Forelimb muscle (tissue), 1 donor: ENCODE data around the gene CCDC85C. TPM values are rescaled to one million over a fixed set of nuclear protein-coding genes. Genes with fewer than 3 reads are reported as not detected.

Source experiments
- DNase-seq: peaks from one replicate; pipeline ENCODE4 v3.0.0-alpha.2; 2013; ENCODE audit warnings: low read depth
- polyA plus RNA-seq: library from polyadenylated mRNA; unstranded; fragments of 120-200 nt; gene quantifications from one replicate; pipeline ENCODE4 v1.2.1, GENCODE V29; 2013; ENCODE audit not compliant: insufficient read length

The CCDC85C gene
- polyA plus RNA-seq, 1 donor: 3.9 TPM

DNA sequence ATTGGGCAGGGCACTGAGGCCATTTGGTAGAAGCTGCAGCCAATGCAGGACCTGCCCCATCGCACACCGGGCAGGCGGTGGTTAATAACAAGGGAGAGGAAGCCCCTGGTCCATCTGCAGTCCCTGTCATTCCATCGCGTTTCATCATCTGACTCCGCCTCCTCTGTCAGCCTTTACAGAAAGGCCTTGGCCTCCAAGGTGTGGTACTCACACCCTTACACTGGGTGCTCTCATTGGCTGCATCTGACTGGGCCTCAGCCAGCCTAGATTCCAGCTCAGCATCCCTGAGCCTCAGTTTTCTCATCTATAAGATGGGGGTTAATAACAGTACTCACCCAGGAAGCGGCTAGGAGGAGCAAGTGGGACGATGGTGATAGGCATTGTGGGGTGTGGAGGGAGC lies 26.2 kb upstream of the CCDC85C start:
- DNase-seq: no peak

DNA sequence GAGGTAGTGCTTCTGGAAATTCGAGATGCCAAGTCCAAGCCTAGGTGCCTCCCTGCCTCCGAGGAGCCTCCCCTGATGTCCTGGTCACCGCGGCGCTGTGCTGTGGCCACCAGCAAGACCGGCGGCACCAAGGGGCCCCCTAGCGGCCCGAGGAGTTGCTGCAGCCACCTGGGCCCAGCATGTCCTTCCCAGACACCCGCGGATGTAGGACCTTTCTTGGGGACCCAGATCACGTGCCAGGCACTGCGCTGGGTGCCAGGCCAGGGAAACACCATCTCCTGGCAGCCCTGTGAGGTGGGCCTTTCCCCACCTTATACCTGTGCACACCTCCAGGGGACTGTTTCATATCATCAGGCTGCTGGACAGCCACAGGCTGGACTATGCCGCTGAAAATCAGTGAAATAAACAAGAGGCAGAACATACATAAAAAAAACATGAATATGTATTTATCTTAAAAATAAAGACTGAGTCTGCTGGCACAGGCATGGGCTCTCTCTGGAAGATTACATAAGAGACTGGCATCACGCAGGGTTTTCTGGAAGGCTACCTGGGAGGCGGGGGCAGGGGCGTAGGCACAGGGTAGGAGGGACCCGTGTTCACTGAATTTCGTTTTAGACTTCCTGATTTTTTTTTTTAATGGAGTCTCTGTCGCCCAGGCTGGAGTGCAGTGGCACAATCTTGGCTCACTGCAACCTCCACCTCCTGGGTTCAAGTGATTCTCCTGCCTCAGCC lies 25.0 kb upstream of the CCDC85C start:
- no peak for DNase-seq

DNA sequence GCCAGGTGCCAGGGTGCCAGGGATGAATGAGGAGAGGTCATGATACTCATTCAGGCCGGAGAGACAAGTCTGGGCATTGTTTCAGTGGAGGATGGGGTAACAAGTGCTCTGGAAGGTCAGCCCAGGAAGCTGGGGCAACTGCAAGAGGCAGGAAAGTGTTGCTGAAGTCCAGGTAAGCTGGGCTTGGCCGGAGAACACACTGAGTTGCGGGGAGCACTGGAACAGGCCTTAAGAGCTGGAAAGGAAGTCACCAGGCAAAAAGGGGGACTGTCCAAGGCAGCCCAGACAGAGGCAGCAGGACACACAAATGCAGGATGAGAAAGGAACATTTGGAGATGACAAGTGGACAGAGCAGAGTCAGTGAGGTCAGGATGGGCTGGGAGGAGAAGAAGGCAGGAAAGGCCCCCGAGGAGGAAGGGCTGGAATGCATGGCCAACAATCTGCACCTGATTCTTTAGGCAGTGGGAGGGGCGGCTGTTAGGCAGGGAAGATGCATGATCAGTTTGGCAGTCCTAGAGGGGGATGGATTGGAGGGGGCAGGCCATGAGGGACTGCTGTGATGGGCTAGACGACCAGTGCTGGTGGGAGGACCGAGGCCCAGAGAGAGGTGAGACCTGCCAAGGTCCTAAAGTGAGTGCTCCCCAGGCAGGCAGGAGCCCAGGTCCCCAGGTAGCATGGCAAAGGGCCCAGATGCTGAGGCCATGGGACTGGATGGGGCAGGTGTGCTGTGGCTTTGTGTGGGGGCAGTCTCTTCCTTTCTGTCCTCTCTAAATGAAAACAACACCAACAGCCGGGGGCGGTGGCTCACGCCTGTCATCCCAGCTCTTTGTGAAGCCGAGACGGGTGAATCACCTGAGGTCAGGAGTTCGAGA lies 23.7 kb upstream of the CCDC85C start:
- DNase-seq: no peak

DNA sequence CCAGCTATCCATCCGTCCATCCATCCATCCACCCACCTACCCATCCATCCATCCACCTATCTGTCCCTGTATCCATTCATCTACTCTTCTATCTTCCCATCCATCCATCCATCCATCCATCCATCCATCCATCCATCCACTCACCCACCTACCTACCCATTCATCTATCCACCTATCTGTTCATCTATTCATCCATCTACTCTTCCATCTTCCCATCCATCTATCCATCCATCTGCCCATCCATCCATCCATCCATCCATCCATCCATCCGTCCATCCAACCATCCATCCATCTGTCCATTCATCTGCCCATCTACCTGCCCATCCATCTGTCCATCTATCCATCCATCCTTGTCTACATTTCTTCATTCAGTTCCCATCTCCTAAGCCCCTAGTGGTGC lies 23.1 kb upstream of the CCDC85C start:
- no peak for DNase-seq

DNA sequence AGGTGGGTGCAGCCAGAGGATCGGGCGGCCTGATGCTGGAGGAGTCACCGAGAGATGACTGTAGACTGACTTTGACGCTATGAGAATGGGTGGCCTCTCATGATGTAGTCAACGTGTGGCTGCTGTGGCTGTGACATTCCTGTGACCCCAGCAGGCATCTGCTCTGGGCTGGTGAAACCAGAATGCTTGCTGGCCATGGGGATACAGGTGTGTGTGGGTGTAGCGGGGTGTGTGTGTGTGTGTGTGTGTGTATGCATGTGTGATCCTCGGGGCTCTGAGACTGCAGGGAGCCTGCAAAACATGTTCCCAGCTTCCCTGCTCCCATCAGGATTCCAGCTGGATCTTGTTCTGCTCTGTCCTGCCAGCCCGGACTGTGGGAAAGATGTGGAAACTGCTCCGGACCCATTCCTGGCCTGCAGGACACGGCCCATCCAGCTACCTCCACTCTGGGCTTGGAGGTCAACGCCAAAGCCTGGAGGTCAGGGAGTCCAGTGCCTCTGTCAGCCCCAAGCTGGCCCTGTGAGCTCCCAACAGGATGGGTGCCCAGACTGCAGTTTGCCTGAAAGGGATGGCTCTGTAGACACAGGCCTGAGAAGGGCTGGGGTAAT lies 22.1 kb upstream of the CCDC85C start:
- no peak for DNase-seq

DNA sequence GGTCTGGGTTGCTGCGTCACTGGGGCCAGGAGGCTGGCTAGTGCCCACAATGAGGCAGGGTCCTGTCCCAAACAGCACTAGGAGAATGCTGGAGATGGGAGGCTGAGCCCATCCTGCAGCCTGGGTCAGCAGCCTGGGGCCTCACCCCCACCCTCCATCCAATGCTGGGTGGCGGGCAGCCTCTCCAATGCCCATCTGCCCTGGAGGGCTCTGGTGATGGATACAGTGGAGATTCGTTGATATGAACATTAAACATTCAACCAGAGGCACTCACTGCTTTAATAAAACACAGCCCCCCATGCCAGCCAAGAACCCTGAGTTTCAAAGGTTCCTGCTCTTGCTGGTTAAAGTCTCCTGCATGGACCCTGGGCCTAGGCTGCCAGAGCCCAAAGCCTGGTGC lies 21.5 kb upstream of the CCDC85C start:
- no peak for DNase-seq

DNA sequence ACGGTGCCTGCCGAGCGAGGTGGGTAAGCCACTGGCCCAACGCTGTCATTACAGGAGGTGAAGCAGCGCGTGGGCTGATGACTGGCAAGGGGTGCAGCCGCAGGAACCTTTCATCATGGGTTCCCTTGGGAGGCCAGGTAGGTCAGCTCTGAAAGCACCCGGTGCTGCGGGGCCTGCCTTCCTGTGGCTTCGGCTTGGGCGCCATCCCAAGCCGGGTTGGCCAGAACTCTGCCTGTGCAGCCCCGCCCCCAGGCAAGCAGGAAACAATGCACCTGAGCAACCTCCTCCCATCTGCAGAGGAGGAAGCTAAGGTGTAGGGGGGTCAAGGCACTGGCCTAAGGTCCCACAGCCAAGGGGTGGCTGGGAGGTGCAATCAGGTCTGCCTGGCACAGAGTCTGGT lies 21.0 kb upstream of the CCDC85C start:
- DNase-seq: no peak

DNA sequence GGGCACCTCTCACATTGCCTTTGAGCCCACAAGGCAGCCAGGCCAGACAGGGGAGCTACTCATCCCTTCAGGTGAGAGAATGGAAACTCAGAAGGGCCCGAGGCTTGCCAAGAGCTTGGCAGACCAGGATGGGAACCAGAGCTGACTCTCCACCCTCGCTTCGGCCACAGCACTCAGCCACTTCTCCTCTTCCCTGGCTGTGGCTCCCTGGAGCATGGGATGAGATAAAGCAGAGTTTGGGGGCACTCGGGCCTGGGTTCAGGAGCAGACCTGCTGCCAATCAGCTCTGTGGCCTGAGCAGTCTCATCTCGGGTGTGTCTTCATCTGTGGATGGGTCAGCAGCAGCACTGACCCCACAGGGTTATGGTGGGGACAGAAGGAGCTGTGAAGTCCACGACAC lies 20.0 kb upstream of the CCDC85C start:
- no peak for DNase-seq

DNA sequence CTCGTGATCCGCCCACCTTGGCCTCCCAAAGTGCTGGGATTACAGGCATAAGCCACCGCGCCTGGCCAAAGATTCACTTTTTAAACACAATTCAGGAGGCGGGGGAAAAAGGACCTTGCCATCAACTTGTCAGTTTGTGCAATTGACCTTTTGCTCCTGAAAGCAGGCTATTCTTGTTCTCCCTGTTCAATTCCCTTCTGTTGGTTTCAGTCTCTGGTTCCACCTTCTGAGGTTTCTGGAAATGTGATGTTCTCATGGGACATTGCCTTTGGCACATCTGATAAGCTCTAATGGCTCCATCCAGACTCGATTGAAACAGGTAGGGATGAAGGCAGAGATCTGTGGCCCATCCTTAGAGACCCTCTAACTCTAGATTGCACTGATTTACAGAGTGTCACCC lies 17.9 kb upstream of the CCDC85C start:
- DNase-seq: no peak

DNA sequence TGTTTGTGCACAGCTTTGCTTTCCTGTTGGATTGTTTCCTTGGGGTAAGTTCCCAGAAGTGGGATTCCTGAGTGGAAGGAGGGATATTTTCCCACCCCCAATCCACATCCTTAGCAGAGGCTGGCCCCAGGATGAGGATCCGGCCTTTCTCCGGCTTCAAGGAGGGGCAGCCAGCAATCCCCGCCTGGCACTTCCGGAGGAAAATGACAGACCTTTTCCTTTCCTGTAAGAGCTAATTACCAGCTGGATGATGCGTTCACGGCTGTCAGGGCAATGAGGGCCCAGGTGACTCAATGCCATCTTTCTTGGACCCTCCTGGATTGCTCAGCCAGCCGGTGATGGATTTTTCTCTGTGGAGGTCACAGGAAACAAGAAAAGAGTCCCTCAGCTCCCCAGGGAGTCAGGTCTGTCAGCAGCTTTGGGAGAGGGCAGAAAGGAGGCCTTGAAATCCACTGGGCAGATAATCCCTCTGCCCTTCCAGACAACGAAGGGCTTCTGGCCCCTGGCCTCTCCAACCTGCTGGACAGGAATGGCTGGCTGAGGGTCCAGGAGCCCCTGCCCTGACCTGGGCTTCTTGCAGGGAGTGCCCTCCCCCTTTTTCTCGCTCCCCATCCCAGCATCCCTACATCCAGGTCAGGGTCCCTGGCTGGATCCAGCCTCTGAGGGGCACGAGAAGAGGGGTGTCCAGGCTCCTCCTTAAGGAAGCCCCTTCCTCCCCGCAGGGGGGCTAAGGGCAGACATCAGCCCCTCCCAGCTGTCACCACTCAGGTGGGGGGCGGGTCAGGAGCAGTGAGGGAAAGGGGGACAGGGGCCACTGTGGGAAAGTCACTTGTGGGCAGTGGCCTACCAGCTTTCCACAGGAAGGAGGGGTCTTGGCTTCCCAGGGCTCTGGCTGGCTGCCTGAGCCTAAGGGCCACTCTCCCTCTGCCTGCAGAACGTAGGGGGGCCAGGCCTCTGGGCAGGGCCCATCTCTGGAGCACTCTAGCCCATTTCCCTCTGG lies 16.1 kb upstream of the CCDC85C start:
- DNase-seq: no peak

DNA sequence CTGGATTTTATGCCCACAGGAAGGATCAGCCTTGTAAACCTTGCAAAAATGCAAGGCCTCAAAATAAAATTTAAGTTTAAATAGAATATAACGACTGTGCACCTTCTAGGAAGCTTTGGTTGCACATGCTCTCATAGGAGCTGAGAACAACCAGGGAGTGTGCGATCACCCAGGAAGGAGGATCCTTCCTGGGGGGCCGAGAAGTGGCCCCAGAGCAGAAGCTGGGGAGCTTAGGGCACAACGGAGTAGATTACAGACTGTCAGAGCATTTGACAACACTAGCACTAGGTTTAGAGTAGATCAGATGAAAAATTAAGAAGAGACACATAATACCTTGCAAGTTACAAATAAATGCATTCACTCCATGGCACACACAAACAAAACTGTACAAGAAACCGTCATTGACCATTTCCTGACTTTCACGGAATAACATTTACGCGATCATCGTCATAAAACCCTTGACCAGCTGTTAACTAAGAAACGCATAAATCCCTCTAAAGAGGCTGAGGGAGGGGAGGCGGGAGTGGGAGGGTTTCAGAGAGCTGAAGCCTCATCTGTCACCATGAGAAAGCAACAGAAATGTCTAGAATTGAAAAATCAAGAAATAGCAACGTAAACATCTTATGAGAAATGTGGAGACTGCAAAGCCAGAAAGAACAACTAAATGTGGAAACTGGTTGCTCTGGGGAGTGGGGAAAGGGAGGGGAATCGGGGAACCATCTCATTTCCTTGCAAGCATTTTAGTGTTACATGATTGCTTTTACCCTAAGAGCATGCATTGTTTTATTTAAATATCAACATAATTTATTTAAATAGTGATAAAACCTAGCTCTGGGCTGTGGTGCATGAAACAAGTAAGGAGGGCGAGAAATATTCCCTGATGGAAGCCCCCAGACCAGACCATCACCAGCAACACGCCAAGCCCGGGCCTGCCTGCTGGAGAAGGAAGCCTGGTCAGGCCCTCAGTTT lies 13.1 kb upstream of the CCDC85C start:
- DNase-seq: no peak

DNA sequence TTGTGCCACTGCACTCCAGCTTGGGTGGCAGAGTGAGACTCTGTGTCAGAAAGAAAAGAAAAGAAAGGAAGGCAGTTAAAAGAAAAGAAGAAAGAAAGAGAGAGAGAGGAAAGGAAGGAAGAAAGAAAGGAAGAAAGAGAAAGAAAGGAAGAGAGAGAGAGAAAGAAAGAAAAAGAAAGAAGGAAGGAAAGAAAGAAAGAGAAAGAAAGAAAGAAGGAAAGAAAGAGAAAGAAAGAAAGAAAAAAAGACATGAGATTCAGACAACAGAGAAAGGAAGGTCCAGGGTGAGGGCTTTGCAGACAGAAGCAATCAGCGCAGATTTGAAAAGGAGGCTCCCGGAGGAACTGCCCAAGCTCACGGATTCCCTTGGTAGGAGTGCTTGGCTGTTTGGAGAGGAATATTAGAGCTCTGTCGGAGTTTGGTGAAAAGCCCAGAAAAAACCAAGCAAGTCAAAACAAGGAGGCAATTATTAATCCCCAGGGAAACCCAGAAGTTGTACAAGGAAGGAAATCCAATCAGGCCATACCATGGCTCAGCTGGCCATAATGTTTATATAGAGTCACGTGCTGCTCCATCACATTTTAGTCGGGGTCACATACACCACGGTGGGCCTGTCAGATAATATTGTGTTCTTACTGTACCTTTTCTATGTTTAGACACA lies 11.6 kb upstream of the CCDC85C start:
- no peak for DNase-seq

DNA sequence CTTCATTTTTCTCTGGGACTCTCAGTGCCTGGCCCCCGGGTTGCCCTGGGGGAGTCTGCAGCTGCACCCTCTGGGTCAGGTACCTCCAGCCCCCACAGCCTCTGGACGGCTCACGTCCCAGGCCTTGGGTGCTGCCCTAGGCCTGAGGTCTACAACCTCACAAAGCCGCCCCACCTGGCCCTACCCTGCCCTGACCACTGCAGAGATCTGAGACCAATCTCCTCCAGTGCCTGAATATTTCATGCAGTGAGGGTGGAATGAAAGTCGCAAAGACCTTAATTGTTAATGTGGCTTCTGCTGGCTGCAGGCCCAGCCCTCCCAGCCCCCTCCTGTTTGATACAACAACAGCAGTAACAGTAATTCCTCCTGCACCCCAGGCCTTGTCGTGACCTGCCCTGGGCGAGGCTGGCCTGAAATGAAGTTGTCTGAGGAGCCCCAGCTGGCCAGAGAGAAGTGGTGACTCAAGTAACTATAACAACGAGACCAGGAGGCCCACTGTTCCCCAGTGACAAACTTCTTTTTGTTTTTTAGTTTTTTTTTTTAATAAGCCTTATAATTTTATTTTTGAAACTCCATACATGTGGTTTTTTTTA lies 8.8 kb upstream of the CCDC85C start:
- DNase-seq: no peak

DNA sequence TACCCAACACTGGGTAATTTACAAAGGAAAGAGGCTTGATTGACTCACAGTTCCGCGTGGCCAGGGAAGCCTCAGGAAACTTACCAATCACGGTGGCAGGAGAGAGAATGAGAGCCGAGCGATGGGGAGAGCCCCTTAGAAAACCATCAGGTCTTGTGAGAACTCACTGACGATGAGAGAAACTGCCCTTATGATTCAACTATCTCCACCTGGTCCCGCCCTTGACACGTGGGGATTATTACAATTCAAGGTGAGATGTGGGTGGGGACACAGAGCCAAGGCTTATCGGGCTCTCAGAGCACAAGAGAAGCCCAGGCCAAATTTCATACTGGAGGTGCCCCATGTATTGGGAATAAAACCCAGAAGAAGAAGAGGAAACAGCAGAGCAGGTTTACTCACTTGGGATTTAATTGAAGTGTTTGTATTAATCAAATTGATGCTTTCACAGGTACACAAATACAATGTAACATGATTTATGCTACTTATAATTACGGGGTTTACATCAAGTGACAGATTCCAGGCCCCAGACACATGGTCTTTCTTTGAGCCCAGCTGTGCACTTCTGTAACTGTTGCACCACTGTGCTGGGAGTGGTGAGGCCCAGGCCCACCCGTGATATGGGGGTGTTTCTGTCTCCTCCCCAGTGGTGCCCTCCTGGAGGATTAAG lies 8.2 kb upstream of the CCDC85C start:
- DNase-seq: no peak

DNA sequence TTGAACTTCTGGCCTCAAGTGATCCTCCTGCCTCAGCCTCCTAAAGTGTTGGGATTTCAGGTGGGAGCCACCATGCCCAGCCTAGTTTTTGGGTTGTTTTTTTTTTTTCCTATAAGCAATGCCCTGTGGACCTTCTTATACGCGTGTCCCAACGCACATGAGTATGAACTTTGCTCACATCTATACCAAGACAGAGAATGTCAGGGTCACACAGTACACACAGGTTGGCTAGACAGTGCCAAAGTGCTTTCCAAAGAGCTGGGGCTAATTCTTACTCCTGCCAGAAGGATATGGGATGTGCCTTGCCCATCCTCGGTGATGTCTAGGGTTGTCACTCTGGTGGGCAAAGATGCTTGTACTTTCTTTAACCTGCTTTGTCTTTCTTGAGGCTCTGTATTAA lies 7.6 kb upstream of the CCDC85C start:
- no peak for DNase-seq

DNA sequence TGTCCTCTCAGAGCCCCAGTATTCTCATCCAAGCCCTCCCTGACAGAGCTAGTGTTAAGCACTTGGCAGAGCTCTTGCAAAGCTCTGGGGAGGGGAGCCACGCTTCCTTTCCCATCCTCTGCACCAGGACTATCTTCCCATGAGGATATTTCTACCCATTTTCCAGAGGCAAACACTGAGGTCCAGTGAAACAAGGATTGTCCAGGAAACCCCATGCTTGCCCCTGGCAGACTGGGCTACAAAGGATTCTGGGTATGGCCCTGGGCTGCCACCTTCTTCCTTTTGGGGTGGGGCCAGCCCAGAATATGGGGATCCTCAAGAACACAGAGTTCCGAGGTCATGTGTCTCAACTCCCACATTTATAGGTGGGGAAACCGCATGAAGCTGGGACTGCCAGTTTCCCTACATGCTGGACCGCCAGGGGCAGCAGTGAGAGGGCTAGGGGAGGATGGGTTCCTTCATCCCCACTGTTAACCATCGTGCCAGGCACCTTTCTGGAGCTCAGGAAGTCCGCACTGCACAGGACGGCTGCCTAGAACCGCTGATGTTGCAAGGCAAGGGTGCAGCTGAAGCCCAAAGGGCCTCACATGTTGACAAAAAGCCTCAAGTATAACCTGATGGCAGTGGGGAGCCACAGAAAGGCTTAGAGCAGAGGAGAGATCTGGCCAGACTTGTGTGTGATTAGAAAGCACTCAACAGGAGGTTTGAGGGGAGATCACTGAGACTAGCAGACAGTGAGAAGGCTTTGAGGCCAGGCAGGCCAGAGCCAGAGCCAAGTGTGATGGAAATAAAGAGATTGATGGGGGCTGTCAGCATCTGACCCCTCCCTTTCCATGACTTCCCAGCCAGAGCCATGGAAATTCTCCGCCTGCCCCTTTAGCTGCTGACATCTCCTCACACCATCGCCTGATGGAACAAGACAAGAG lies 5.5 kb upstream of the CCDC85C start:
- DNase-seq: no peak

DNA sequence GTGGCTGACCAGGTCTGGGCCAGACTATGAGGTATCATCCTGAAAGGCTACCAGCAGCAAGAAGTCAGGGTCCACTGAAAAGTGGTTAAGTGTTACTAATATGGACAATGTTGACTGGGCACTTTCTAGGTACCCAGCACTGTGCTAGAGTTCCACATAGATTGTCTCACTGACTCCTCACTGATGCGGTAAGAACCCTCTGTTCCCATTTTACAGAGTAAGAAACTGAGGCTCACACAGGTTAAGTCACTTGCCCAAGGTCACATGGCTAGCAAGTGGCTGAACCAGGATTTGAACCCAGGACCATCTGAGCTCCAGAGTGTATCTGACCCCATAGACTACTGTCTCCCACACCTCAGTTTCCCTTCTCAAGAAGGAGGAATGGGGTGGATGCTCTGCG lies 4.6 kb upstream of the CCDC85C start:
- no peak for DNase-seq

DNA sequence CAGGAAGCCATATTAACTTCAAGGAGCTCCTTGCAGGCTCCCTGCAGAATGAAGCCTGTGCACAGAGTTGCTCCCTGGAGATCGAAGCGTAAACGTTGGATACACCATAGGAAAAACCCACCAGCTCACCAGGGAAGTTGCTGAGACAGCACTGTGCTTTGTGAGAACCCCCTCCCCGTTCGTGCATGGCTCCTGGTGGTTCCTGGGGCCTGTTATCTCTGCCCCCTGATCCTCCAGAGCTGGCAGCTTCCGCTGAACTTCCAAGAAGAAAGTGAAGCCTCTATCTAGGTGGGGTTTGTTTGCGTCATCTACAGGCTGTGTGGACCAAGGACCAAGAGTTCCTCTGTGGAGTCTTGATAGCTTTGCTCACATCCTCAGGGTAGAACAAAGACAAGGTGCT lies 2.4 kb upstream of the CCDC85C start:
- DNase-seq: no peak
